ENCODE data around the gene CHD5. TPM values are rescaled to one million over a fixed set of nuclear protein-coding genes. Genes with fewer than 3 reads are reported as not detected.

Gene CHD5
- total and polyA plus RNA-seq, 2 of the 4 experiments (the other 2 are of a cell fraction) = under 0.01 to 0.09 TPM

GRCh38 chr1:6097824-6098223 is 82.3 kb downstream of the CHD5 start (continued):
- no peak for TF ChIP-seq RAD21 (IDR thresholded peaks at IDR 0.05; ENCODE audit: low read length)

- no peak for ATAC-seq (ENCODE audit: low read depth)
- no peaks in the 10 kb centered on the region for H3K79me1 ChIP-seq (ENCODE audit: low read depth in 1 of 2, low read length in 2 of 2)
- no peak overlapping the region for H3K14ac ChIP-seq (replicated peaks; ENCODE audit: low read depth, low read length)
- in situ Hi-C loops (cut with MboI; ENCODE audit: low sequenced_read_pairs) = no loop called here
- no peak overlapping the region for H3K18ac ChIP-seq (ENCODE audit: low read depth, low read length)
- no peak overlapping the region for H2BK120ac ChIP-seq (ENCODE audit: low read depth, low read length)
- no peak overlapping the region for H3K4me3 ChIP-seq (ENCODE audit: insufficient read depth, low read depth, low read length)
- WGBS, 2 experiments (ENCODE audit: extremely low coverage in 2 of 2, insufficient read length in 1 of 2) = 64% methylated on average over 11 of the region's 15 CpGs; no CpG with 5 or more reads in 1 of the 2 experiments
- no peak overlapping the region for H2BK20ac ChIP-seq (ENCODE audit: low read depth, low read length)
- intact Hi-C loops (cut with micrococcal nuclease) = no loop called here
- H2AK5ac ChIP-seq (ENCODE audit: low read depth, low read length) = no peak overlapping the region
- no peak overlapping the region for H2AK9ac ChIP-seq (replicated peaks; ENCODE audit: low read depth, low read length, poor library complexity)
- H3K9ac ChIP-seq (ENCODE audit: low read depth, low read length) = no peak overlapping the region
- H3K9me1 ChIP-seq (ENCODE audit: insufficient read depth, low read length) = no peaks in the 10 kb centered on the region
- H3K27ac ChIP-seq (ENCODE audit: insufficient read depth, low read length) = no peak overlapping the region
- CTCF ChIA-PET = no interaction called here
- H3K4me1 ChIP-seq (ENCODE audit: control insufficient read depth, insufficient read depth, low read length) = no peaks in the 10 kb centered on the region; the same call in 1 of the 2 replicates
- H2BK15ac ChIP-seq (ENCODE audit: low read depth, low read length) = no peak overlapping the region
- H3K36me3 ChIP-seq (ENCODE audit: control insufficient read depth, insufficient read depth, low read length) = no peaks in the 10 kb centered on the region
- peaks cover 10% of the 10 kb centered on the region; the same call in 1 of the 2 replicates for H3K27me3 ChIP-seq (ENCODE audit: control insufficient read depth, insufficient read depth, low read length)
- BruUV-seq (replicated peaks) = no TSS peak
- H3K4me2 ChIP-seq (ENCODE audit: low read depth, low read length) = no peak overlapping the region
- no peak overlapping the region for H4K5ac ChIP-seq (ENCODE audit: low read depth, low read length)
- H4K91ac ChIP-seq (ENCODE audit: insufficient read depth, low read depth, low read length) = no peak overlapping the region
- H3K4ac ChIP-seq (ENCODE audit: low read depth, low read length) = no peak overlapping the region
- no peaks in the 10 kb centered on the region for H3K9me3 ChIP-seq (ENCODE audit: control insufficient read depth, insufficient read depth, low read length)
- H2AFZ ChIP-seq (replicated peaks; ENCODE audit: low read length, poor library complexity) = peak overlapping the region; percentile 6
- H2BK5ac ChIP-seq (ENCODE audit: low read depth, low read length, poor library complexity, severe bottlenecking) = no peak overlapping the region
- POLR2A ChIA-PET (ENCODE audit: unreplicated experiment) = no interaction called here
- H4K20me1 ChIP-seq (ENCODE audit: insufficient read depth, low read length) = no peaks in the 10 kb centered on the region
- no peak overlapping the region for H3K56ac ChIP-seq (ENCODE audit: extremely low read depth, insufficient read depth, low read length)
- H3K23ac ChIP-seq (ENCODE audit: low read depth, low read length) = no peak overlapping the region
- dilution Hi-C loops (cut with HindIII; ENCODE audit: low sequenced_read_pairs, unreplicated experiment) = no loop called here
- no peak overlapping the region for H4K8ac ChIP-seq (ENCODE audit: low read depth in 2 of 2, low read length in 2 of 2)
- TF ChIP-seq FOS (IDR thresholded peaks at IDR 0.05; ENCODE audit: low read depth, low read length) (no peak), MAFK (IDR thresholded peaks at IDR 0.05; ENCODE audit: low read depth, low read length) (no peak), RFX5 (IDR thresholded peaks at IDR 0.05; ENCODE audit: low read depth, low read length) (no peak), POLR2A (IDR thresholded peaks at IDR 0.05; ENCODE audit: low read depth, low read length) (no peak), NFE2L2 (IDR thresholded peaks at IDR 0.05; ENCODE audit: low read depth, low read length) (no peak), RCOR1 (IDR thresholded peaks at IDR 0.05; ENCODE audit: insufficient replicate concordance, low read length) (no peak), RAD21 (IDR thresholded peaks at IDR 0.05; ENCODE audit: low read length) (no peak)
- no peak for DNase-seq
Measured at GRCh38 chr1:6097117-6097595, 83.0 kb downstream of the CHD5 start.

Measured in IMR-90 (cell line).